WTC11 (cell line): Measurements from ENCODE around the gene NPDC1.

Experiments used
- AR ChIP-seq: fragments of 250-450 bp; sonication (Bioruptor Pico); IDR thresholded peaks from 2 replicates; pipeline ENCODE4 v1.9.0; 2021; ENCODE audit warnings: mild to moderate bottlenecking
- ATF2 ChIP-seq: sonication (generic); formaldehyde crosslinking; IDR thresholded peaks from 2 replicates; pipeline ENCODE4 v1.8.1; 2022; ENCODE audit warnings: low read depth, missing genetic modification reagents, borderline replicate concordance
- CREB1 ChIP-seq: sonication (generic); formaldehyde crosslinking; IDR thresholded peaks from 2 replicates; pipeline ENCODE4 v1.8.0; 2023; ENCODE audit warnings: mild to moderate bottlenecking, missing genetic modification reagents
- CTCF ChIP-seq: fragments of 200-600 bp; IDR thresholded peaks from 2 replicates; pipeline ENCODE4 v1.8.0; 2022; ENCODE audit warnings: antibody characterized with exemption
- FOXJ3 ChIP-seq: sonication (generic); formaldehyde crosslinking; IDR thresholded peaks from 2 replicates; pipeline ENCODE4 v1.9.0; 2021; ENCODE audit warnings: missing genetic modification reagents, mild to moderate bottlenecking, borderline replicate concordance
- TEAD1 ChIP-seq: sonication (generic); formaldehyde crosslinking; IDR thresholded peaks from 2 replicates; pipeline ENCODE4 v1.8.0; 2022; ENCODE audit warnings: mild to moderate bottlenecking, missing genetic modification reagents
- USF2 ChIP-seq: sonication (generic); formaldehyde crosslinking; IDR thresholded peaks from 2 replicates; pipeline ENCODE4 v1.8.1; 2023; ENCODE audit warnings: mild to moderate bottlenecking, missing genetic modification reagents, moderate library complexity
- ZNF138 ChIP-seq: sonication (generic); formaldehyde crosslinking; conservative IDR thresholded peaks from 2 replicates; pipeline ENCODE4 v1.8.1; 2022; ENCODE audit warnings: mild to moderate bottlenecking, moderate library complexity, missing genetic modification reagents
- ZNF512 ChIP-seq: sonication (generic); formaldehyde crosslinking; IDR thresholded peaks from 2 replicates; pipeline ENCODE4 v1.8.1; 2022; ENCODE audit warnings: missing genetic modification reagents, borderline replicate concordance
- TF ChIP-seq, protein P1 (sequence below): sonication (generic); formaldehyde crosslinking; IDR thresholded peaks from 2 replicates; pipeline ENCODE4 v1.8.0; 2022; ENCODE audit warnings: mild to moderate bottlenecking, missing genetic modification reagents
- TF ChIP-seq, protein P2 (sequence below): sonication (generic); formaldehyde crosslinking; IDR thresholded peaks from 2 replicates; pipeline ENCODE4 v1.8.0; 2022; ENCODE audit warnings: mild to moderate bottlenecking, missing genetic modification reagents

GRCh38 chr9:137009217-137009616, 36.8 kb downstream of the NPDC1 start:
- TF ChIP-seq CTCF: no peak
- no peak for TF ChIP-seq TEAD1 (CRISPR knock-in tag)
- no peak for TF ChIP-seq CREB1
- no peak for TF ChIP-seq ATF2 (CRISPR knock-in tag)
- no peak for TF ChIP-seq FOXJ3 (CRISPR knock-in tag)
- TF ChIP-seq AR (CRISPR knock-in tag): no peak
- TF ChIP-seq USF2 (CRISPR knock-in tag): no peak
- TF ChIP-seq, protein P1, sequence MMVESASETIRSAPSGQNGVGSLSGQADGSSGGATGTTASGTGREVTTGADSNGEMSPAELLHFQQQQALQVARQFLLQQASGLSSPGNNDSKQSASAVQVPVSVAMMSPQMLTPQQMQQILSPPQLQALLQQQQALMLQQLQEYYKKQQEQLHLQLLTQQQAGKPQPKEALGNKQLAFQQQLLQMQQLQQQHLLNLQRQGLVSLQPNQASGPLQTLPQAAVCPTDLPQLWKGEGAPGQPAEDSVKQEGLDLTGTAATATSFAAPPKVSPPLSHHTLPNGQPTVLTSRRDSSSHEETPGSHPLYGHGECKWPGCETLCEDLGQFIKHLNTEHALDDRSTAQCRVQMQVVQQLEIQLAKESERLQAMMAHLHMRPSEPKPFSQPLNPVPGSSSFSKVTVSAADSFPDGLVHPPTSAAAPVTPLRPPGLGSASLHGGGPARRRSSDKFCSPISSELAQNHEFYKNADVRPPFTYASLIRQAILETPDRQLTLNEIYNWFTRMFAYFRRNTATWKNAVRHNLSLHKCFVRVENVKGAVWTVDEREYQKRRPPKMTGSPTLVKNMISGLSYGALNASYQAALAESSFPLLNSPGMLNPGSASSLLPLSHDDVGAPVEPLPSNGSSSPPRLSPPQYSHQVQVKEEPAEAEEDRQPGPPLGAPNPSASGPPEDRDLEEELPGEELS: no peak
- TF ChIP-seq, protein P2, sequence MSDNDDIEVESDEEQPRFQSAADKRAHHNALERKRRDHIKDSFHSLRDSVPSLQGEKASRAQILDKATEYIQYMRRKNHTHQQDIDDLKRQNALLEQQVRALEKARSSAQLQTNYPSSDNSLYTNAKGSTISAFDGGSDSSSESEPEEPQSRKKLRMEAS: no peak
- no peak for TF ChIP-seq ZNF138 (CRISPR knock-in tag)
- TF ChIP-seq ZNF512: no peak
